GM21723 (cell line): ENCODE data around the gene MINPP1.

Source experiments
- ATAC-seq: cut with Tn5 transposase; IDR thresholded peaks from one replicate; pipeline ENCODE4 v1.9.1; 2021; ENCODE audit warnings: mild to moderate bottlenecking, moderate library complexity; ENCODE audit not compliant: unreplicated experiment

The MINPP1 gene

DNA sequence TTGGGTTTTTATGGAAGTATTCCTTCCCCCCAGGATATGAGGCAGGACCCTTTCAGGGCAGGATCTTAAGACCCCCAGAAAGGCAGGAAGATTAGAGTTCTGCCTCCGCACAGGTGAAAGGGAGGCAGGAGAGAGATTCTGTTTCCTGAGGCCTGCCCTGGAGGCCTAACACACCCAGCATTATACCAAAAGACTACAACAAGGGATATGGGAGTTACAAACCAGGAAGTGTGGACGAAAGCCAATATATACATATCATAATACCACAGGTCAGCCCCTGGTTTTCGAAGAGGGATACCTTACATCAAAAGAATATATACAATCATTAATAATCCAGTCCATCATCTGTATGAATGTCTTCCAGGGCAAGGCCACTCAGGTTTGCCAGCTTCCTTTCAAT is 14.2 kb downstream of the MINPP1 start:
- ATAC-seq = no peak

DNA sequence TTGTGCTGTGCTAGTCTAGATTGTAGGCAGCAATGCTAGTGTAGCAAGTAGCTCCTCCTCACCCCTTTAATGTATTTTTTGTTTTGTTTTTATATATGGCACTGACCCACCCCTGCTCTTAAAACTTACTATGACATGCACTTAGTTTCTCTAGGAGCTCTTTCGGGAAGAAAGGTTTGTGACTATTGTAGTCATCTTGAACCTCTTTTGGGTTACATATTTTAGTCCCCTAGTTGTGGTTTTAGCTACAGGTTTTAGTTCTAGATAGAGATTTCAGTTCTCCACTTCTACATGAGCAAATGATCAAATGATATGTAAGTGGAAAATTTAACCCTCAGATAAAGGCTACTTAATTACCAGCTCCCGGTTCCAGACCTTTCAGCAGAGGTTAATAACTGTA is 14.9 kb downstream of the MINPP1 start:
- no peak for ATAC-seq

DNA sequence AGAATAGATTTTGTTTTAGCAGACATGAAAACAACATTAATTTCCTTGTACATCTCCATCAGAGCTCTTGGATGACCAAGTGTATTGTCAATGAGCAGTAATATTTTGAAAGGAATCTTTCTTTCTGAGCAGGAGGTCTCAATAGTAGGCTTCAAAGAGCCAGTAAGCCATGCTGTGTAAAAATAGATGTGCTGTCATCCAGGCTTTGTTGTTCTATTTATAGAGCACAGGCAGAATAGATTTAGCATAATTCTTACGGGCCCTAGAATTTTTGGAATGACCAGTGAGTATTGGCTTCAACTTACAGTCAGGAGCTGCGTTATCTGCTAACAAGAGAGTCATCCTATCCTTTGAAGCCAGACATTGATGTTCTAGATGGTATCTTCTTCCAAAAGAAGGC is 19.0 kb downstream of the MINPP1 start:
- no peak for ATAC-seq

DNA sequence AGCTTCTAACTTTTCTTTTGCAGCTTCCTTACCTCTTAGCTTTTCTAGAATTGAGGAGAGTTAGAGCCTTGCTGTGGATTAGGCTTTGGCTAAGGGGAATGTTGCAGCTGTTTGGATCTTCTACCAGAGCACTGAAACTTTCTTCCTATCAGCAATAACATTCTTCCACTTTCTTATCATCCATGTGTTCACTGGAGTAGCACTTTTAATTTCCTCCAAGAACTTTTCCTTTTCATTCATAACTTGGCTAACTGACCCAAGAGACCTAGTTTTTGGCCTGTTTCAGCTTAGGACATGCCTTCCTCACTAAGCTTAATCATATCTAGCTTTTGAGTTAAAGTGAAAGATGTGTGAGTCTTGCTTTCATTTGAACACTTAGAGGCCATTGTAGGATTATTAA is 19.6 kb downstream of the MINPP1 start:
- ATAC-seq = no peak

DNA sequence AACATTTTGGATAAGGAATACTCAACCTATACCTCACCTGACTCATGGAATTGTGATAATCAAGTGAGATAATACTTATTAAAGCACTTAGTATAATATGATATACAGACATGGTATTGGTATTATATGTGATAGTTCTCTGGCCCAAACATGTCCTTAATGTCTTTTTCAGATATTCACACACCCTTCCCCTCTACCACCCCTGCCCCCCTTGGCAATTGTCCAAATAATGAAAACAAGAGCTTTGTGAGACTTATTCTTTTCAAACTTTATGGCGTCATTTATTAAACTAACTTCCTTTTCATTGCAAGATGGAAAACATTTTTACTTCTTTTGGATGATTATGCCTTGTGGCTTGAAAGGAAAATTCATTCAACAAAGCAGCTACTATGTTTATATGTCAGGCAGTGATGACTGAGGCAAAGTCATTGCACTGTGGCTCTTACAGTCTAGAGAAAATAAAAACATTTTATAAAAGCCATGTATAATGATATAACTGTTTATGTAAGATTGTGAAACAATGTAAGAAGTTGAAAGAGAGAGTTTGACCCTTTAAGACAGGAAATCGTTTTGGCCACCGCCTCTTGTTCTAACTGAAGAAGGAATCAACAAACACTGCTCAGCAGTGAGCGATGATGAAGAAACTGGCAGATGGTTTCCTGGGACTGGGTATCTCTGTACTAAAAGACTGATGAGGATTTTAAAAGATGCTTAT is 27.4 kb downstream of the MINPP1 start:
- no peak for ATAC-seq

DNA sequence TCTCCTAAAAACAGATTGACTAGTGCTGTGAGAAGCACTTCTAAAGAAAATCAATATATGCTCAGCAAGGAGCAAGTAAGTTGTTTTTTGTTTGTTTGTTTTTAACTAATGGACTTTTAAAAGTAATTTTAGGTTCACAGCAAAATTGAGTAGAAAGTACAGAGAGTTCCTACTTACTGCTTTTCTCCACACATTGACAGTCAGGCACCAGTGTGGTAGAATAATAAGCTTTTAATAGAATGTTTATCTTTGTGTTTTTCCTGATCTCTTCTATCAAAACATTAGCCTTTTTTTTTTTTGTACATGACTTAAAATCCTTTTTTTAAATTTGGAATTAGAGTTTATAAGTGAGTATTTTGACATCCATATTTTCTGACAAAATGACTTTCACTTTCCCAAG is 28.0 kb downstream of the MINPP1 start:
- no peak for ATAC-seq

DNA sequence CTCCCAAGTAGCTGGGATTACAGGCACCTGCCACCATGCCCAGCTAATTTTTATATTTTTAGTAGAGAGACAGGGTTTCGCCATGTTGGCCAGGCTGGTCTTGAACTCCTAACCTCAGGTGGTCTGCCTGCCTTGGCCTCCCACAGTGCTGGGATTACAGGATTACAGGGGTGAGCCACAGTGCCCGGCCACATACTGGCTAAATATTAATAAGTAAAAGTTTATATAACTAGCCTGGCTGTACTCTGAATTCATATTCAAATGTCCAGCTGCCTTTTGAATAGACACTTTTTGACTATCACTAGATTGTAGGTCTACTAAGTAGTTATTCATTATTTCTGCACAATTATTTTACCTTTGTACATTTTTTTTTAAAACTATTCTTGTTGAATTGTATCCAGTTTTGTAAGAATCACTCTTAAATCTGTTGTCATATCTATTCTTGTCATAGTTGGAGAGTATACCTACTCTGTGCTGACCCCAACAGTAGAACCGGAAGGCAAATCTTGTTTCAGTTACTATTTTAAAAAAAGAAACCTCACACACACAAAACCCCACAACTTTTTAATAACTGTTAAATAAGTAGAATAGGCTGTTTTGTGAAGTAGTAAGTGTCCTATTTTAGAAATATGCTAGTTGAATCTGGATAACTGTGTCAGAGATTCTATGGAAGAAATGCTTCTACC is 29.6 kb downstream of the MINPP1 start:
- peak; percentile 63 for ATAC-seq

DNA sequence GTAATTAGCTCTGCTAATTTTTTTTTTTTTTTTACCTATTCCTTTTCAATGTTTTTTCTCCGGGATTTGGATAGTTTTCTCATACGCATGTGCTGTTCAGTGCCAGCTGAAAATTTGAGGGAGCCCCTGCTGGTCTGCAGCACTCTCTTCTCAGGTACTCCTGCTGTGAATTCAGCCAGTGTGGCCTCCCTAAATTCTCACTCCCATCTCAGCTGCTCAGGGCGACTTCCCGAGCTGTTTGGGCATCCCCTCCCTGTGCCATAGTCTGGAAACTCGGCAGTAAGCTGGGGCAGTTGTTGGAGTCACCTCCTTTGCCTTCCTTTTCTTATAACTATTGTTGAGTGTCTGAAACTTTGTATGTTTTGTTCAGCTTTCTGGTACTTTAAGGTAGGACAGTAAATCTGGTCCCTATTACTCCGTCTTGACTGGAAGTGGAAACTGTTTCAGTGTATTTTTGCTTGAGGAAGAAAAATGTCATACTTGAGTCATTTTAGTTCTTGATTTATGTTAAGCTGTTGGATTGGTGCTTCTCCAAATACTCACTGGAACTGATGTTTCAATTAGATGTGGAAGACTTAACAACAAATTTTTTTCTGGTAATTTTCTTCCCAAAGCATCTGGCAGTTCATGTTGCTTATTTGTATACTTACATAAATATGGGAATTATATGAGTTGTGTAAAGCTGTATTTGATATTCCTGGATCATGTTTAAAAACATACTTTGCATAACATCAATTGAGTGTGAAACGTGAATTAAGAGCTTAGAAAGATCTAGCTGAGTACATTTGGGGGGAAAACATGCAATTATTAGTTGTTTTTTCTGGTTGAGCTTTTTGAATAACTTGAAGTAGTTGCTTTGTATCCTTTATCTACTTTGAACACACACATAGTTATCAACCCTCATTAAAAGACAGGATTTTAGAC is 33.7 kb downstream of the MINPP1 start:
- ATAC-seq = no peak

DNA sequence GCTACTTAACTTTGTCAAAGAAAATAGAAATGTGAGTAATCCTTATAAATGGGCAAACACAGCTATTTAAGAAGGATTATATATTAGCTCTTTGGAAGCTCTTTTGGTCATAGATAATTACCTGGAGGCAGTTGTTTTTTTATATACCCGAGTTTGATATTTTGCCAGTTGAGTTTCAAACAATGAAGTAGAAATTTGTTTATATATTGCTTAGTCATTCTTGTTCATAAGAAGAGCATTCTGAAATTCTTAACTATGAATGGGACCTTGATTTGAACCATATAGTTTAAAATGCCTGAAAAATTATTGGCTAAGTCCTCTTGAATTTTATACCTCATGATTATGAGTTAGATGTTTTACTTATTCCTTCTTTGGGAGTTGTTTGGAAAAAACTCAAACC is 36.4 kb downstream of the MINPP1 start:
- no peak for ATAC-seq

DNA sequence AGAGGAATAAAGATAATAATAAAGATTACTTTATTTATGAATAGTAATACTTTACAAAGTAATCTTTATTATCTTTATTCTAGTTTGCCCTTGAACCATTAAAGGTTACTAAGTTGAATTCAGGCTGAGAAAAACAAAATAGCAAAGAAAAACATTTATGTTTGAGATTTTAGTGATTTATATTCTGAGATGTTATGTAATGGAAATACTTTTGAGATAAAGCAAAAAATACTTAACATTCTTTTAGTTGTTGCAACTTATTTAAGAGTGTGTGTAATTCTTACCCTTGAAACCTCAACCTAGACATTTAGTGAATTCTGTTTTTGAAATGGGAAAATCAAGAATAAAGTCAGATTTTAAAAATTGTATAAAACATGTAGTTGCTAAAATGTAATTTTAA is 40.0 kb downstream of the MINPP1 start:
- no peak for ATAC-seq

DNA sequence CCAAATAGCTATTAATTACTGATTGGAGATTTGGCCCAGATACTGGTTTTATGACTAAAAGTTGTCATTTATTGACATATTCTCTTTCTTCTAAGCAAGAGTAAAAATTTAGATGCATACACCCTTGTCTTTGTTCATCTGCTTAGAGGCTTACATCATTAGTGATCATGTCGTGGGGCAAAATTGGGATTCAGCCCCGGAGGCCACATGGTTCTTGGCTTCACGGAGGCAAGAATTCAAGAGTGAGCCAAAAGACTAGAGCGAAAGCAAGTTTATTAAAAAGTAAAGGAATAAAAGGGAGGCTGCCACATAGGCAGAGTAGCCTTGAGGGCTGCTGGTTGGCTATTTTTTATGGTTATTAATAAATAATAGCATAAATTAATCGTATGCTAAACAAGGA is 41.1 kb downstream of the MINPP1 start:
- no peak for ATAC-seq

DNA sequence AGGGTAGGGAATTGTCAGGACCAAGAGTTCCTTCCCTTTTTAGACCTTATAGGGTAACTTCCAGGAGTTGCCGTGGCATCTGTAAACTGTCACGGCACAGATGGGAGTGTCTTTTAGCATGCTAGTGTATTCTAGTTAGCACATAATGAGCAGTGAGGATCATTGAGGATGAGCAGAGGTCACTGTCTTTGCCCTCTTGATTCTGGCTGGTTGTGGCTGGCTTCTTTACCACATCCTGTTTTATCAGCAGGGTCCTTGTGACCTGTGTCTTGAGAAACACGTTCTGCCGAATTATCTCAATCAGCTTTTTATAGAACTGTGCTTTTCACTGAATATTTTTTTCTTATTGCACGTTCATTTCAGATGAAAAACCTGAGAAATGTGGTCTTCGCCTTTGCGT is 41.5 kb downstream of the MINPP1 start:
- ATAC-seq = no peak

DNA sequence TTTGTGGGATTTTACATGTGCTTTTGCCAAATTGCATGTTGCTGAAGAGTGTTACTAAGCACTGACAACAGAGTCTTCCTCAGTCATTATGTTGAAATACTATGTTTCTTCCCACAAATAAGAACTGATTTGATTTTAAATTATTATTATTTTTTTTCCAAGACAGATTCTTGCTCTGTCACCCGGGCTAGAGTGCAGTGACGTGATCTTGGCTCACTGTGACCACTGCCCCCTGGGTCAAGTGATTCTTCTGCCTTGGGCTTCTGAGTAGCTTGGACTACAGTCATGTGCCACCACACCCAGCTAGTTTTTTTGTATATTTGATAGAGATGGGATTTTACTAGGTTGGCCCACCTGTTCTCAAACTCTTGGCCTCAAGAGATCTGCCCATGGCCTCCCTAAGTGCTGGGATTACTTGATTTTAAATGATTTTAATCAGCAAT is 42.3 kb downstream of the MINPP1 start:
- ATAC-seq = no peak

DNA sequence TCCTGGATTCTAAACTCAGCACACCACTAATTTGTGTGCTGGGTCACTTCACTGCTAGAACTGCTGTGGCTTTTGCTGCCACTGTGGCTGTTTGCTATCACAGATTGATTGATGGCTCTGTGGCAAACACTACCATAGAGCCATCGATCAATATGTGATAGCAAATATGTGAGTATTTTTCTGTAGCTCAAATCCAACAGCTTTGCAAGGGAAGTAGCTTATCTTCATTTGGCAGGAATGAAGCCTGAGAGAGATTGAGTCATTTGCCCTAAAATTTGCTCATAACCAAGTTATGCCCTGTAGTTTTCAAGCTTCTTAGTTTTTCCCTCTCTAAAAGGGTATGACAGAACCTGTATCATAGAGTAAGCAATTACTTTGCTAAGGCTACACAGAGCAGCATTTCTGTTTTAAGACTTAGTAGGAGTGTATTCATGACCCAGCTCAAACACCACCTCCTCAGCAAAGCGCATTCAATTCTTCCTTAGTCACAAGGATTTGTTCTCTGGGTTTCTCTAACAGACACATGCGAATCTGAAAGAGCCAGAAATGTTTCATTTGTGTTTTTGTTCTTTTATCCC is 43.1 kb downstream of the MINPP1 start:
- no peak for ATAC-seq

DNA sequence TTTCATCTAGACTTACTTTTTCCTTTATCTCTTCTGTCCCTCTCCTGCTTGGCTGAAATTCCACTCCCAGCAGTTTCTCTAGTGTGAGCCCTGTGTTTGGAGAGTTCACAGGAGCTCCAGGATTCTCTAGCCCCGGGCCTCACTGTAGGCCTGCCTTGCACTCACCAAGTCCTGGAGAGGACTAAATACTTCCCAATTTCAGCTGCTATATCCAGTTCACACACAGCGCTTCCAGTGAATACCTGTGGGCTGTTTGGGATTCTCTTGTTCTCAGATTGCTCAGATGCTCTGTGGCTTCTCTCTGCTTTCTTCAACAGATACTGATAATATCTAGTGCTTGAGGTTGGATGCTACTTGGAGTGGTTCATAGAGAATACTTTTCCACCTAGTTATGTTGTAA is 46.0 kb downstream of the MINPP1 start:
- no peak for ATAC-seq

DNA sequence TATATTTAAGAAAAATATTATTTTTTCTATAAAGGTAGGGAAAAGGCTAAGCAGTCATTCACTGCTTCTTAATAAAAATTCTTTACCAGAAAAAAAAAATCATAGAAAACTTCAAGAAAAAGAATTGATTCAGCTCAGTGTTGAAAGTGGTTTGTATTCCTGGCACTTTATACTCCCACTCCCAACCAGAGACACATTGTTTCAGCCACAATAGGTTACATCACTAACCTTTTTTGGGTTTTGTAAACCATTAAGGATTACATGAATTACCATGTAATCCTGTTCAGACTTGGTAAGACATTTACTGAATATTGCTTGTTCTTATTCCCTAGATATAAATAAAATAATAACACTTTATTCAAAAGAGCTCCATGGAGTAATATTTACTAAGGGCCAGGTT is 46.6 kb downstream of the MINPP1 start:
- ATAC-seq = no peak

DNA sequence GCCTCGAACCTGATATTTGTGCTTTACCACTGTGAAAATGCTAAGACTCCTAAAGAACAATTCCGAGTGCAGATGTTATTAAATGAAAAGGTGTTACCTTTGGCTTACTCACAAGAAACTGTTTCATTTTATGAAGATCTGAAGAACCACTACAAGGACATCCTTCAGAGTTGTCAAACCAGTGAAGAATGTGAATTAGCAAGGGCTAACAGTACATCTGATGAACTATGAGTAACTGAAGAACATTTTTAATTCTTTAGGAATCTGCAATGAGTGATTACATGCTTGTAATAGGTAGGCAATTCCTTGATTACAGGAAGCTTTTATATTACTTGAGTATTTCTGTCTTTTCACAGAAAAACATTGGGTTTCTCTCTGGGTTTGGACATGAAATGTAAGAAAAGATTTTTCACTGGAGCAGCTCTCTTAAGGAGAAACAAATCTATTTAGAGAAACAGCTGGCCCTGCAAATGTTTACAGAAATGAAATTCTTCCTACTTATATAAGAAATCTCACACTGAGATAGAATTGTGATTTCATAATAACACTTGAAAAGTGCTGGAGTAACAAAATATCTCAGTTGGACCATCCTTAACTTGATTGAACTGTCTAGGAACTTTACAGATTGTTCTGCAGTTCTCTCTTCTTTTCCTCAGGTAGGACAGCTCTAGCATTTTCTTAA is 47.7 kb downstream of the MINPP1 start:
- ATAC-seq = no peak

DNA sequence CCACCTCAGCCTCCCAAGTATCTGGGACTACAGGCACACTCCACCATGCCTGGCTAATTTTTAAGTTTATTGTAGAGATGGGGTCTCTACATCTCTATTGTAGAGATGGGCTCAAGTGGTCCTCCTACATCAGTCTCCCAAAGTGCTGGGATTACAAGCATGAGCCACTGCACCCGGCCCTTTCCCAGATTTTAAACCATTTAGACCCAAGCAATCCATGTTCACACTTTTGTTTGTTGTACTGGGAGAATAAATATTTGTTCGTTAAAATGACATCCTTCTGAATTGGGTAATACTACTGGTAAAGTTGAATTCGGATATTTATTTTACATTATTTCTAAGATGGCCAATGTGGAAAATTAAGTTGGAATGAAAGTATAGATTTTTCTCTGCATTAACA is 52.7 kb downstream of the MINPP1 start:
- no peak for ATAC-seq

DNA sequence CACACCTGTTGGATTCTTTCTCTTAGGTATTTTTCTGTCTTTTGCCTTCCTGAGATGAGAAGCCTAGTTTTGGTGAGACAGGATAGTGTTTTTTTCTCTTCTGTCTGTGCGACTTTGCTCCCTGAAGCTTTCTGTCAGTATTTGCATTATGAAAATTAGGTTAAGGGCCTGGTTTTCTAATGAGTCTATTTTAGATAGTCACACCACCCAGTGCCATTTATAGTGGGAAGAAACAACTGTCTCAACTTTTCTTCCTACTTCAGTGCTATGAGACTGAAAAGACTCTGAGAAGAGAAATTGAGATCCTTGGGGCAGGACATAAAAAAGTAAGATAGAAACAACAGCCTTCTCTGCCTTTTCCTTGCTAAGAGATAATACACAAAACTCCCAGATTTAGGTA is 53.6 kb downstream of the MINPP1 start:
- ATAC-seq = no peak

DNA sequence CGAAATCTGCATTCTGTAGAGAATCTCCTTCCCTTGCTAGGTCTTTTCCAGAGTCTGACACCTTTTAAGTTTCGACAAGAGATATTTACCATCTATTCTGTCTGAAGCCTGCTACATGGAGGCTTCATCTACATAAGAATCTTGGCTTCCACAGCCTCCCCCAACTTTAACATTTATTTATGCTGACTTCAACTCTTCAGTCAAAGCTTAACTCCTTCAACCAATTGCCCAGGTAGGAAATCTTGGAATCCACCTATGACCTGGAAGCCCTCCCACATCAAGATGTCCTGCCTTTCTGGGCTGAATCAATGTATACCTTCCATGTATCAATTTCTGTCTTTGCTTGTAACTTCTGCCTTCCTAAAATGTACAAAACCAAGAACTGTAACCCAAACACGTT is 54.7 kb downstream of the MINPP1 start:
- no peak for ATAC-seq
